ENCODE data around the gene CSNK1E.

- no peak for TF ChIP-seq CTCF (IDR thresholded peaks at IDR 0.05)
- TF ChIP-seq POLR2AphosphoS5 (IDR thresholded peaks at IDR 0.05), result no peak
- no peak for TF ChIP-seq EP300 (IDR thresholded peaks at IDR 0.05)
Observed at GRCh38 chr22:38303974-38304373, 13.3 kb downstream of the CSNK1E start.

Measured in upper lobe of left lung (tissue), 4 donors.